ENCODE data around the gene RBM18.
A peak's percentile ranks its signal among the peaks of the same experiment; 100 is the strongest.

The RBM18 gene

DNA sequence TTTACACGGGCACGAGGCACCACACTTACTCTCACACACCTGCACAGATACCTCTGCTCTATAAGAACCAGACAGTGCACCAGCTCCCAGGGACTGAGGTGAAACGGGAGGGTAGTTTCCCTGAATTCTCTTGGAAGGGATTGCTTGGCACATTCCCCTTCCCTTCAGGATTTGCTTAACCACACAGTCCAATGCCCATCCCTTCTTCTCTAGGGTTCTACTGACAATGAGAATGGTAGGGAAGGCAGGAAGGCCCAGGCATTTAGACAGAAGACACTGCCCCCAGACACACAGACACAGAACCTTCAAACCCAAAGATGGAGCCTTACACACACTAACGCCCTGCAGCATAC lies 35.2 kb downstream of the RBM18 start:
- H3K4me3 ChIP-seq (ENCODE audit: low read depth, low read length) = no peak overlapping the region
- H3K27ac ChIP-seq = no peak overlapping the region
- in situ Hi-C loops (cut with HindIII; ENCODE audit: low pct_ligation_motif_present, low sequenced_read_pairs) = no loop called here
- H3K27me3 ChIP-seq (replicated peaks) = peaks cover 68% of the 10 kb centered on the region
- no peaks in the 10 kb centered on the region for H3K36me3 ChIP-seq (replicated peaks)
- TF ChIP-seq, protein P1, sequence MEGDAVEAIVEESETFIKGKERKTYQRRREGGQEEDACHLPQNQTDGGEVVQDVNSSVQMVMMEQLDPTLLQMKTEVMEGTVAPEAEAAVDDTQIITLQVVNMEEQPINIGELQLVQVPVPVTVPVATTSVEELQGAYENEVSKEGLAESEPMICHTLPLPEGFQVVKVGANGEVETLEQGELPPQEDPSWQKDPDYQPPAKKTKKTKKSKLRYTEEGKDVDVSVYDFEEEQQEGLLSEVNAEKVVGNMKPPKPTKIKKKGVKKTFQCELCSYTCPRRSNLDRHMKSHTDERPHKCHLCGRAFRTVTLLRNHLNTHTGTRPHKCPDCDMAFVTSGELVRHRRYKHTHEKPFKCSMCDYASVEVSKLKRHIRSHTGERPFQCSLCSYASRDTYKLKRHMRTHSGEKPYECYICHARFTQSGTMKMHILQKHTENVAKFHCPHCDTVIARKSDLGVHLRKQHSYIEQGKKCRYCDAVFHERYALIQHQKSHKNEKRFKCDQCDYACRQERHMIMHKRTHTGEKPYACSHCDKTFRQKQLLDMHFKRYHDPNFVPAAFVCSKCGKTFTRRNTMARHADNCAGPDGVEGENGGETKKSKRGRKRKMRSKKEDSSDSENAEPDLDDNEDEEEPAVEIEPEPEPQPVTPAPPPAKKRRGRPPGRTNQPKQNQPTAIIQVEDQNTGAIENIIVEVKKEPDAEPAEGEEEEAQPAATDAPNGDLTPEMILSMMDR (IDR thresholded peaks at IDR 0.05; ENCODE audit: low read depth, low read length, missing control alignments) = no peak
- no peak for DNase-seq

DNA sequence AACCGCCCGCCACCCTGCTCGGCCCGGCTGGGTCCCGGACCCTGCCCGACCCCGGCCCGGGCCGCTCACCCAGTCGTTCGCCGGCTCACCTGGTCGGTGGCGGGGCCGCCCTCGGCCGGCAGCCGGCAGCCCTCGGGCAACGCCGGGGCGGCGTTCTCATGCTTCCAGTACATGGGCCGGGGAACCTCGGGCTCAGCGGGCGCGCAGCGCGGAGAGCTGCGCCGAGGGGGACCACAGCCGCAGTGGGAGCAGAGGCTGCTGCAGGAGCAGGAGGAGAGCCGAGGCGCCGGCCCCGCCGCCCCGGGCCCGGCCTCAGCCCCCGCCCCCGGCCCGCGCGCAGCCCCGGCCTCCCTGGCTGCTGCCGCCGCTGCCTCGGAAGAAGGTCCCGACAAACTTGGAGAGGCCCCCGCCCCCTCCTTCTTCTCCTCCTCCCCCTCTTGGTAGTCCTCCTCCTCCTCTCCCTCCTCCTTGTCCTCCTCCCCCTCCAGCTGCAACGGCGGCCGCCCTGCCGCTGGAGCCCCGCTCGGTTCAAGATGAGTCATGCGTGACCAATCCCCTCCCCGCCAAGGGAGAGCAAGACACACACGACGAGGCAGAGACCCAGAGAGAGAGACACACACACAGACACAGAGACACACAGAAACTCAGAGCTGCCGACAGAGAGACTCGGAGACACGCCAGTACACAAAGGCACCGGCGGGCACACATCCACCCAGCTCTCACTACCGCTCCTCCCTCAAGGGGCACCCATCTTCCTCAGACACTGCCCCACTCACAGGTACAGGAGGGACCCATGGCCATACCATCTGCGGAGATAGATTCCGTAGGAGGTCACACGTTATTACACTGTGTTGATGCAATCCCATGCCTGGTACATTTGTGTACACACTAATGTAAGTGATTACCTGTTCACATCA lies 35.8 kb downstream of the RBM18 start, which contains the start of gene LHX6:
TSS of gene LHX6 (minus strand) at position 390 of the 917 bp plus-strand sequence. CDS start at position 173, 217 bp downstream.
- peak; percentile 15 for DNase-seq
- in situ Hi-C loops (cut with HindIII; ENCODE audit: low pct_ligation_motif_present, low sequenced_read_pairs) = no loop called here
- H3K27me3 ChIP-seq (replicated peaks) = peaks cover 65% of the 10 kb centered on the region
- no peaks in the 10 kb centered on the region for H3K36me3 ChIP-seq (replicated peaks)
- no peak within 1 kb of the TSS for H3K27ac ChIP-seq
- peak within 1 kb of the TSS; percentile 20 for H3K4me3 ChIP-seq (ENCODE audit: low read depth, low read length)
- TF ChIP-seq, protein P1 (IDR thresholded peaks at IDR 0.05; ENCODE audit: low read depth, low read length, missing control alignments) = no peak

DNA sequence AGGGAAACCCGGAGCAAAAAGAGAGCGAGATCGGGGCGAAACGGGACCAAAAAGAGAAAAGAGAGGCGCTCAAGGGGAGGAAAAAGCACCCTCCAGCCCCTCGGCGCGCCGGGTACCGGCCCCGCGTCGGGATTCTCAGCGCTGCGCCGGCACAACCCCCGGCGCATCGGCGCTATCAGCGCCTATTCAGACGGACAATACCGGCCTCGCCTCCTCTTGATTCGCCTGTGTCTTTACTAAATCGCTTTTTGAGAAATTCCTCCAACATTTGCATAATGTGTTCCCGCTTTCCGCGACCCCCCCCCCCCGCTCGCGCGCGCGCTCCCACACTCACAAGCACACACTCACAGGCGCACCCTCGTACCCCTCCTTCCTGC lies 36.5 kb downstream of the RBM18 start:
- Histone ChIP-seq H3K36me3 (replicated peaks) (no peaks in the 10 kb centered on the region), H3K4me3 (ENCODE audit: low read depth, low read length) (no peak overlapping the region), H3K27me3 (replicated peaks) (peaks cover 70% of the 10 kb centered on the region), H3K27ac (no peak overlapping the region)
- TF ChIP-seq, protein P1 (IDR thresholded peaks at IDR 0.05; ENCODE audit: low read depth, low read length, missing control alignments) = no peak
- no peak for DNase-seq
- in situ Hi-C loops (cut with HindIII; ENCODE audit: low pct_ligation_motif_present, low sequenced_read_pairs) = no loop called here

DNA sequence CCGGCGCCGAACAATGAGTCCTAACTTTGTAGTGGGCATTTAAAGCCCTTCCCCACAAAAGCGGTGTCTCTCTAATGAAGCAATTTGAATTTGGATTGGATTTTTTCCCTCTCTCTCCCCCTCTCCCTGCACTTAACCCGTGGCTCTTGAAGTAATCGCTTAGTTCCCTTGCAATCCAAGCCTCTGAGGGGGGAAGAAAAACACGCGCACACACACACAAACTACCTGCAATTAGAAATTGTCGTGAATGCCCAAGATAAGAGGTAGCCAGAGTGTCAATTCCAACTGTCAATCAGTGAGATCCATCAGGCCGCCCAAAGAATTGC lies 37.1 kb downstream of the RBM18 start:
- peaks cover 75% of the 10 kb centered on the region for H3K27me3 ChIP-seq (replicated peaks)
- in situ Hi-C loops (cut with HindIII; ENCODE audit: low pct_ligation_motif_present, low sequenced_read_pairs) = no loop called here
- H3K4me3 ChIP-seq (ENCODE audit: low read depth, low read length) = no peak overlapping the region
- no peak for DNase-seq
- TF ChIP-seq, protein P1 (IDR thresholded peaks at IDR 0.05; ENCODE audit: low read depth, low read length, missing control alignments) = no peak
- H3K36me3 ChIP-seq (replicated peaks) = no peaks in the 10 kb centered on the region
- no peak overlapping the region for H3K27ac ChIP-seq

DNA sequence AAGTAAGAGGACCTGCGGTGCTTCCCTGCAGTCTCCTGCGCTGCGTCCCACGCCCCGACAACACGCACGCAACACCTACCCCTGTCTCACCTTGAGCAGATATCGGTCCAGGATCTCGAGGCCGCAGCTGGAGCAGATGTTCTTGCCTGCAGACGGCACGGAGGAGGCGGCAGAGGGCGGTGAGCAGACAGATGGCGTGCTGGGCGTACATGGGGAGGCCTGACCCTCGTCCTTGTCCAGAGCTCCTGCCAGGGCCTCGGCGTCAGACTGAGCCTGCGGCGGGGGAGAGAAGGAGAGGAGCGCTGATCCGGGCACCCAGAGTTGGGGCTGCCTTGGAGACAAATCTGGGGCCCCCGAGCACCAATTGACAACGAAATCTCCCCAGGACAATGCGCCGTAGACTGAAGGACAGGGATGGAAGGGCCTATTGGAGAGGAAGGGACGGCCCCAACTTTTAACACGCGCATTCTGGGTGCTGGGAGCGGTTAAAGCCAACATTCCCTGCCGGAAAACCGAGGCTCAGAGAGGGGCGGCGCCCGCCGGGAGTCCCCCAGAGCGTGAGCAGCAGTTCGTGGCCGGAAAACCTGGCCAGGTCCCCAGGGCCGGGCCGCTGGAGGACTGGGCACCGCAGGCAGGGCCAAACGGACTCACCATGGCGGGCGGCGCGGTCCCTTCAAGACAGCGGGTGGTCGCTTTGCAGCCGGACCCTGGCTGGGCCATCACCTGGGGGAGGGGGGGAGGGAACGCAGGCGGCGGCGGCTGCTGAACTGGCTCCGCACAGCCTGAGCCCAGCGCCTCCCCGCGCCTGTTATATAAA lies 37.7 kb downstream of the RBM18 start:
- H3K27me3 ChIP-seq (replicated peaks) = peaks cover 81% of the 10 kb centered on the region
- H3K27ac ChIP-seq = no peak overlapping the region
- in situ Hi-C loops (cut with HindIII; ENCODE audit: low pct_ligation_motif_present, low sequenced_read_pairs) = no loop called here
- TF ChIP-seq, protein P1 (IDR thresholded peaks at IDR 0.05; ENCODE audit: low read depth, low read length, missing control alignments) = no peak
- no peaks in the 10 kb centered on the region for H3K36me3 ChIP-seq (replicated peaks)
- no peak for DNase-seq
- no peak overlapping the region for H3K4me3 ChIP-seq (ENCODE audit: low read depth, low read length)
